Islet of Langerhans (tissue), 1 donor: Measurements from ENCODE around the gene IRF2BPL.

Experiments
- FAIRE-seq: peaks from one replicate; lab custom pipeline; 2011; peaks lifted over from hg19 to GRCh38; lab: Jason Lieb, UNC

IRF2BPL gene

DNA sequence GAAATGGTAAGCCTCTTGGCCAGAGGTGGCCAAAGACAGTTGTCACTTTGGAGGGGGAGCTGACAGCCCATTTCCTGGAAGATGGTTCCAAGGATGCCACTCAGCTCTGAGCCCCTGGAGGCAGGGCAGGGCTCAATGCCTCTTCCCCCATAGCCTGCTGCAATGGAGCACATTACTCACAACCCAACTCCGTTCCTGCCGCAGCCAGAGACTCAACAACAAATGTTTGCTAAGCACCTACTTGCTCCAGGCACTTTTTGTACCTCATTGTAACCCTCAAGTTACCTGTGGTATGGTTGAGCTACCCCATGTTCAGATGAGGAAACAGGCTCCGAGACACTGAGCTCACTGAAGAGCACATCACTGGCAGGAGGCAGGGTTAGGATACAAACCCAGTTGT, 19.5 kb downstream of the IRF2BPL start:
- no peak for FAIRE-seq

DNA sequence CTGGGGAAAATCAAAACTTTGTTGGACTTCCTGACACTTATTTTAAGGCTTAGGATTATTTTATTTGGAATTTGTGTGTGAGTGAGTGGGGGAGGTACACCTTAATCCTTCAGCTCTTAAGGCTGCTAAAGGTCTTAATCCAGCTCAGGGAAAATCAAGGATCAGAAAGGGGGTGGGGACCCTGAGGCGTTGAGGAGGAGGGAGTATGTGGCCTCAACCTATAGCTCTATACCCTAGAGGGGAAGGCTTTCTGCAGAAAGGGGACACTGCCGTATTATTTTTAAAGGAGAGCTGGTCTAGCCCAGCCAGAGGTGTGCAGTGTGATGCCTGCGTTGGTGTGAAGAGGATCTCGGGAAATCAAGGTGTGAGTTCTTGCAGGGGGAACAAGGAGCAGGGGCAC, 20.0 kb downstream of the IRF2BPL start:
- no peak for FAIRE-seq

- FAIRE-seq = no peak
Measured at GRCh38 chr14:77007975-77008421, 20.5 kb downstream of the IRF2BPL start.

- no peak for FAIRE-seq
Measured at GRCh38 chr14:77007183-77007974, 21.1 kb downstream of the IRF2BPL start.

GRCh38 chr14:77006132-77006531, 22.4 kb downstream of the IRF2BPL start:
- no peak for FAIRE-seq

GRCh38 chr14:77005559-77005958, 22.9 kb downstream of the IRF2BPL start:
- FAIRE-seq = no peak

DNA sequence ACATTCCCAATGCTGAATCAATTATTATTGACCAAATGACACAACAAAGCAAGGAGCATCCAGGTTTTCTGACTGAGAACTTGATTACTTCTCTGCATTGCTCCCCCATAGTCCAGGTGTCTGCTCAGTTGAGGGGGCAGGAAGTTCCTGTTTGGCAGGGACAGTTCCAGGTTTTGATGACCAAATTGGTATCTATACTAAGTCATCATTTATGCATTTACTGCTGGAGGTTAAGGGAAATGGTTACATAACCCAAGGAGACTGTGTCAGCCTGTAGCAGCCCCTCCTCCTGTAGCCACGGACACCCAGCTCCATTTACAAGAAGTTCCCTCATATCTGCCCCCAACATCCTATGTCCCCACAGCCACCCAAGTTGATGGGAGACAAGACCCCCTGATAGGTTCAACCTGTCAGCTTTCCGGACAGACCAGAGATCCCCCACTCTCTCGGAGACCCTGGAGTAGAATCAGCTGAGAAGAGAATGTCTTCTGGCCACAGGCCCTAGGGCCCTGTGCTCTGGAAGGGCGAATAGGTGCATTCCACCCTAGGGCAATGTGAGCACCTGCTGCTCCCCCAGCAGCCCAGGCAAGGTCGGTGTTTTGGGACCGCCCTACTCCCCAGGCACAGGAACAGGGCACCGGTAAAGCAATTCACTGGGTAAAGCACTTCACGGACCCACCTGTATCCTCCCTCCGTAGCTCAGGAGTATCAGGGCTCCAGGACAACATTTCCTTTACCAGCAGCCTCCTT, 23.6 kb downstream of the IRF2BPL start:
- FAIRE-seq = no peak

DNA sequence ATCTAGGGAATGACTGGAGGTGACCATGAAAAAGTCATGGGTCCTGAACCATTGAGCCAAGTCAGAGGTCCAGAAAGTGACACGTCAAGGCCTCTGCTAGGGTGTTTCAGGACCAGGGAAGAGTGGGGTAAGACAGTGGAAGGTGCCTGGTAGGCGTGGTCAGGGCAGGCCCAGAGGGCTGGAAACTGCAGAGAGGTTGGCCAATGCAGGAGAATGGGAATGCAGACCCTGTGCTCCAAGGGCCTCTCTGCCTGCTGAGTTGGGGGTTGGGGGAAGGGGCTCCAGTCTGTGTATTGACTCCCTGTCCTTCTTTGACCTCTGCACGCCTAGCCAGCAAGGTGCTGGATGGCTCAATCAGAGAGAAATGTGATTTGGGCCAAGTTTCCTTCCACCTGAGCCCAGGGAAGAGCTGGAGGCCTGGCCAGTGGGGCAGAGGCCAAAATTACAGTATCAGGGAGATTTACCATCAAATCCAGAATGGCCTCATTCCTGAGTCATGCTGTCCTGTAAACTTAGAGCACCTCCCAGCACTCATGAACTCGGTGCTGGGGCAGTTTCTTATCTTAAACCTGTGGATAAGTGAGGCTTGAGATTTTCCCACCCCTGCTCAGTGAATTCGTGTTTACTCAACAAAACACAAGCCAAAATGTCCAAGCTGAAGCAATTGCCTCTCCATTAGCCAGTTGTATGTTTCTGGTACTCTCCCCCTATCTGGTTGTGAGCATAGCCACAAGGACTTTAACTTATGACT, 24.4 kb downstream of the IRF2BPL start:
- FAIRE-seq = no peak

DNA sequence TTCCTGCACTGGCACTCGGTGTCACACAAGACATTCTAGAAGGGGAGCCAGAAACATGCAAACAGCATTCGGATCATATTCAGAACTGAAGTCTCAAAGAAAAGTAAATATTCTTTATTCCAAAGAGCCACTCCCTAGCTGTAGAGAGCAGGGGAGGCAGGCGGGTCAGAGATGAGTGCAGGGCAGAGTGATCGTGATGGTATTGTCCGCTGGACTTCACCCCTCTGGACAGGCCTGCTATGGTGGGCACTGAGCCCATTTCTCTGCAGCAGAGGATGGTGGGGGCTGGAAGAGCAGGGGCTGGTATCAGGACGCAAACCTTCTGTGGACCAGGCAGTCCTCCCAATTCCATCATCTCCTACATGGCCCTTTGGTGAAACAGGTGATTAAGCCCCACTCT, 25.6 kb downstream of the IRF2BPL start:
- no peak for FAIRE-seq

GRCh38 chr14:77002335-77002734, 26.2 kb downstream of the IRF2BPL start:
- FAIRE-seq = no peak

- FAIRE-seq = no peak
Measured at GRCh38 chr14:77000340-77001270, 27.9 kb downstream of the IRF2BPL start.

- no peak for FAIRE-seq
Measured at GRCh38 chr14:76998910-76999309, 29.6 kb downstream of the IRF2BPL start.

DNA sequence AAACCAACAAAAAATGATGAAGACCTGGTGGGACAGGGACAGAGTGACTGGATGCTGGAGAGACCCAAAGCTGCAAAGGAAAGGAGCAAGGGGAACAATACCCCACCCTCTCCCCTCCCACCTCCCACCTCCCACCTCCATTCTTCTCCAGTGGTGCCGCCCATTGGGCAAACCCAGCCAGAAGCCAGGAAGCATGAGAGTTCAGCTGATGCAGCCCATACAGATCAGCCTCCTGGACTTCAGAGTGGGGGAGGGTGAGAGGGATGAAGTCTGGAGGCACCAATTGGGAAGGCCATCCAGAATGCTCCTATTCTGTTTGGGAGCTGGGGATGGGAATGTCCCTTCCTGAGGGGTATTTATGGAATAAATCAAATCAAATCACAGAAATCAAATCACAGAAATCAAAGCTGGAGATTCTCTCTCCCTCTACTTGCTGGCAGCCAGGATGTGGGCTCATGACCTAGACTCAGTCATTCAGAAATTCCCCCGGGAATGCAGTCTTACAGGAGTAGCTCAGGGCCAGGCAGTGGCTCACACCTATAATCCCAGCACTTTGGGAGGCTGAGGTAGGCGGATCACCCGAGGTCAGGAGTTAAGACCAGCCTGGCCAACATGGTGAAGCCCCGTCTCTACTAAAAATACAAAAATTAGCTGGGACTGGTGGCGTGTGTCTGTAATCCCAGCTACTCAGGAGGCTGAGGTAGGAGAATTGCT, 31.1 kb downstream of the IRF2BPL start:
- FAIRE-seq = no peak

DNA sequence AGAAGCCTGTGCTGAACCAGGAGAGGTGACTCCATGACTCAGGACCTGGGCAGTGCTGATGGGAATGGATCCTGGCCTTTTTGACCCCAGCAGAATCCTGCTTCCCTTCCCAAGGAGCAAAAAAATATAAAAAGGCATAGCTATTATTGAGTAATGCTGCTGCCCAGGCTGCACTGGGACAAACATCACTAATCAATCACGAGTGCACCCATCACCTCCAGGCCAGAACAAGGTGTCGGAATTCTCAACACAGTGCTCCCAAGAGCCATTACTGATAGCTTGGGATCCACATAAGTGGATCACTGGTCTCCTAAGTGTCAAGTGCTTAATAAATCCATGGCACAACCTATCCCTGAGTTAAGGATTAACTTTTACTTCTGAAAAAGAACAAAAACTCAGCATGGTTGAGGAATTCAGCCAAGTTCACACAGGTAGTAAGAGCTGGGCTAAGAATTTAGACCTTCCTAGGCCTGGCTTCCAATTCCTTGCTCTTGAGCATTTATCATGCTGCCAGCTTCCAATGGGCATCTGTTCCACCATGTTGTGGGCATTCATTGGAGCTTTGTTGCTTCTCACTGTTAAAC, 31.9 kb downstream of the IRF2BPL start:
- no peak for FAIRE-seq

DNA sequence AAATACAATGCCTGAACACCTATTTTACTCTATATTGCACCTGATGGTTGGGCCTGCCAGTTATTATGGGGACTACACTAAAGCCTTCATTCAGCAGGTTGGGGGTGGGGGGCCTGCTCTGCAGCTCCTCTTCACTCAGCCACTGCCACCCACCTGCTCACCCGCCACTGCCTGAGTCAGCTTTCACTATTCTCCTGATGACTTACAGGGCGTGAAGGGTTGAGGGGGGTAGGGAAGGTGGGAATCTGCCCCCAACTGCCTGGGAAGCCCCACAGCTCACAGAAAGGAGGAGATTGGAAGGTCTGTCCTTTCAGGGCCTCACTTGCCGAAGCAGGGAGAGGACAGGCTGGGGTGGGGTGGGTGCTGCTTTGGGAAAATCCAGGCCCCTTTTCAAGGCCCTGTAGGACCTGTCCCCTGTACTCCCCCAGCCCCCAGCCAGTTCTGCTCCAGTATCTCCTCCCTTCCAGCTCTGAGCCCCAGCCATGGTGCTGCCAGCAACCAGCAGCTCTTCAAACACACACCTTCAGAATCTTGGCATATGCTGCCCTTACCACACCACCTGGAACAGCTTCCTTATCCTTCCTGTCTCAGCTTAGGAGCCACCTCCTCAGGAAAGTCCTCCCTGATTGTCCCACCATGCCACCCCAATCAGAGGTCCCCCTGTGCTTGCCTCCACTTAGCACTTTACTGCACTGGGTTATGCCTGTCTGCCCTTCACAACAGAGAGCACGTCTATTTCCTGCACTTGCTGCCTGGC, 33.1 kb downstream of the IRF2BPL start:
- no peak for FAIRE-seq

DNA sequence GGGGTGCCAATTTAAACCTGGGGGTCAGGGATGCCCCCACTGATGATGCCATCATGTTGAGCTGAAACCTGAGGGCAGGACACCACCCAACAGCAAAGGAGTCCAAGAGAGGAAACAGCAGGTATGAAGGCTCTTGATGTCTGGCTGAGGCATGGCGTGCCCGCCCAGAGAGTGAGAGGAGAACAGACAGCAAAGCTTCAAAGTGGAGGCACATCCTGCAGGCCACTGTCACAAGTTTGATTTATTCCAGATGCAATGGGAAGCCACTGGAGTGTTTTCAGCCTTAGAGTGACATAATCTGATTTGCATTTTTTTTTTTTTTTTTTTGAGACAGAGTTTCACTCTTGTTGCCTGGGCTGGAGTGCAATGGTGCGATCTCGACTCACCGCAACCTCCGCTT, 34.8 kb downstream of the IRF2BPL start:
- no peak for FAIRE-seq

DNA sequence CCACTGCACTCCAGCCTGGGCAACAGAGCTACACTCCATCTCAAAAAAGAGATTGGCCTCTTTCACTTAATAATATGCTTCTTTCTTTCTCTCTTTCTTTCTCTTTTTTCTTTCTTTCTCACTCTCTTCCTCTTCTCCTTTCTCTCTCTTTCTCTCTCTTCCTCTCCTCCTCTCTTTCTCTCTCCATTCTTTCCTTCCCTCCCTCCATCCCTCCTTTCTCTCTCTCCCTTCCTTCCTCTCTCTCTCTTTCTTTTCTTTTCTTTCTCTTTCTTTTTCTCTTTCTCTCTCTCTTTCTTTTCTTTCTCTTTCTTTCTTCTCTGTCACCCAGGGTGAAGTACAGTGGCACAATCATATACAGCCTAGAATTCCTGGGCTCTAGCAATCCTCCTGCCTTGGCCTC, 38.4 kb downstream of the IRF2BPL start:
- FAIRE-seq = no peak

DNA sequence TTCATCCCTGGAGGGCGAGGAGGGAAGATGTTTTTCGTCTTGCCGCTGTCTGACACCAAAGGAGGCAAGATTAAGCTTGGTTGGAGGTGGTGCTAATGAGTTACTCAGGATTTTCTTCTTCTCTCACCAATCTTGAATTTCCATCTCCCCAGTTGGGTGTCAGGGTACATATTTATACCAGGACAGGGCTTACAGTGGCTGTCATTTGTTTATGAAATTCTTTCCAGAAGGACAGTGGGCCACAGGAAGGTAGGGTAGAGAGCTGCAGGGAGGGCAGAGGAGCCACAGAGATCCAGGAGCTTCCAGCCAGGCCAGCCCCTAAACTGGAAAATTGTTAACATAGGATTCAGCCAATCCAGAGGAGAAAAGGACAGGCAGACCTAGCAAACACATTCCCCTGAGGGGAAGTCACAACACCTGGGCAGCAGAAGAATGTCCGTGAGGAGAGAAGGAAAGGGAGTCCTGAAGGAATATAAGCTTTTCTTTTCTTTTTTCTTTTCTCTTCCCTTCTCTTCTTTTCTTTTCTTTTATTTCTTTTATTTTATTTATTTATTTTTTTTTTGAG, 40.5 kb downstream of the IRF2BPL start:
- FAIRE-seq = no peak

GRCh38 chr14:76986231-76986565, 42.3 kb downstream of the IRF2BPL start:
- no peak for FAIRE-seq
